HepG2 (cell line): ENCODE results near the gene TMEM97. TPM values are rescaled to one million over a fixed set of nuclear protein-coding genes. Genes with fewer than 3 reads are reported as not detected.

Experiments
- ASH2L ChIP-seq: fragments of 300-600, 200-600 bp; sonication (generic); IDR thresholded peaks from 2 replicates; pipeline ENCODE4 v1.7.0; 2017; ENCODE audit warnings: low read depth, mild to moderate bottlenecking, moderate library complexity, mixed read lengths, low read length; ENCODE audit not compliant: insufficient read length
- ETV5 ChIP-seq: IDR thresholded peaks from 2 replicates; pipeline ENCODE4 v1.6.1; 2018; ENCODE audit warnings: missing biosample characterization, missing genetic modification reagents, inconsistent platforms, borderline replicate concordance
- GABPB1 ChIP-seq: IDR thresholded peaks from 2 replicates; pipeline ENCODE4 v1.6.1; 2016; ENCODE audit warnings: mild to moderate bottlenecking, missing genetic modification reagents, moderate library complexity, missing compliant biosample characterization
- MBNL3 ChIP-seq: fragments of 250-450 bp; sonication (Bioruptor Pico); conservative IDR thresholded peaks from 2 replicates; pipeline ENCODE4 v1.8.0; 2022; ENCODE audit warnings: mild to moderate bottlenecking, inconsistent platforms
- NAIF1 ChIP-seq: sonication (generic); formaldehyde crosslinking; IDR thresholded peaks from 2 replicates; pipeline ENCODE4 v1.5.0; 2020; ENCODE audit warnings: mild to moderate bottlenecking, missing genetic modification reagents, borderline replicate concordance
- RERE ChIP-seq: IDR thresholded peaks from 2 replicates; pipeline ENCODE4 v1.6.1; 2016; ENCODE audit warnings: low read depth, missing genetic modification reagents, missing compliant biosample characterization
- SMYD3 ChIP-seq: sonication (generic); formaldehyde crosslinking; IDR thresholded peaks from 2 replicates; pipeline ENCODE4 v1.8.1; 2023; ENCODE audit warnings: mild to moderate bottlenecking, missing genetic modification reagents
- SP5 ChIP-seq: IDR thresholded peaks from 2 replicates; pipeline ENCODE4 v1.6.1; 2016; ENCODE audit warnings: low read depth, borderline replicate concordance
- ZMAT3 ChIP-seq: sonication (generic); formaldehyde crosslinking; conservative IDR thresholded peaks from 2 replicates; pipeline ENCODE4 v1.7.0; 2021; ENCODE audit warnings: missing genetic modification reagents
- ZNF646 ChIP-seq: sonication (generic); formaldehyde crosslinking; IDR thresholded peaks from 2 replicates; pipeline ENCODE4 v1.9.0; 2021; ENCODE audit warnings: mild to moderate bottlenecking, missing genetic modification reagents
- polyA plus RNA-seq, 8 experiments: library from polyadenylated mRNA; depleted of rRNA in 3 of 8; stranded (reverse) in 7 of 8; unstranded in 1 of 8; fragments of >200 nt; fragmentation: Illumina TruSeq in 4 of 8; extraction: Trizol in 4 of 8; gene quantifications; 2 replicates each; pipeline versions ENCODE4 v1.2.1 to v1.2.3, GENCODE V29; 2011 to 2016; ENCODE audit warnings: low read depth in 4 of 8, missing spikeins in 1 of 8, mixed read lengths in 1 of 8; ENCODE audit not compliant: insufficient read depth in 1 of 8
- total RNA-seq, 5 experiments: library from RNA; depleted of rRNA; stranded (reverse); fragments of >200 nt; fragmentation: Illumina TruSeq; extraction: Trizol; gene quantifications; 2 replicates each; pipeline ENCODE4 v1.2.3, GENCODE V29; 2016; ENCODE audit warnings: low read depth in 1 of 5
- TF ChIP-seq, protein P1 (sequence below): sonication (generic); formaldehyde crosslinking; IDR thresholded peaks from 2 replicates; pipeline ENCODE4 v1.8.0; 2022; ENCODE audit warnings: mild to moderate bottlenecking, missing genetic modification reagents

TMEM97 gene
- total and polyA plus RNA-seq, 2 of the 13 experiments (the other 11 are each of a cell fraction or from before 2014, with no cell fraction given) = 69.6 to 137 TPM

DNA sequence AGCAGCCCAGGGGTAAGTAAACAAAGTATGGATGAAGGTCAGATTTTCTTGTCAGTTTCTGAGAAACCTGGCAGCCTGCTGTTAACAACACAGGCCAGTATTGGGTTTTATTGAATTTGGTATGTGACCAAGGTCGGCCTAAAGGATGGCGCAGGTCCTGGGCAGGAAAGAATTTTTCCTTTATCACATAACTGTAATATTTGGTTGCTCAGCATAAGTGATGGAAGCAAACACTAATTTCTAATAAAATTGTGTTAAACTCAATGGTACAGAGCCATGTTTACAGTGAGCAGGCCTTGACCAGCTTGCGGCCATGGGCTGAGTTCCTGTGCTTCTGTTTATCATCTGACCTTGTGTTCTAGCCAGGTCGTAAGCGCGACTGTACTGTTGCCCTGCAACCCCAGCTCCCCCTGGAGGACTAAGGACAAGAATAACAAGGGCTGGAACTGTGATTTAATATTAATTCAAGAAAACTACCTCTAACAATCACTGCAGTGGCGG, 27.8 kb downstream of the TMEM97 start (continued):
- TF ChIP-seq SP5 (CRISPR knock-in tag) (no peak), SMYD3 (CRISPR knock-in tag) (no peak), ASH2L (peak; percentile 24), MBNL3 (no peak), GABPB1 (peak; percentile 28; the same call in 1 of the 2 replicates), ZNF646 (no peak), NAIF1 (no peak), ETV5 (CRISPR knock-in tag) (peak; percentile 33; the same call in 1 of the 2 replicates), RERE (CRISPR knock-in tag) (no peak), ZMAT3 (CRISPR knock-in tag) (no peak)
- TF ChIP-seq, protein P1, sequence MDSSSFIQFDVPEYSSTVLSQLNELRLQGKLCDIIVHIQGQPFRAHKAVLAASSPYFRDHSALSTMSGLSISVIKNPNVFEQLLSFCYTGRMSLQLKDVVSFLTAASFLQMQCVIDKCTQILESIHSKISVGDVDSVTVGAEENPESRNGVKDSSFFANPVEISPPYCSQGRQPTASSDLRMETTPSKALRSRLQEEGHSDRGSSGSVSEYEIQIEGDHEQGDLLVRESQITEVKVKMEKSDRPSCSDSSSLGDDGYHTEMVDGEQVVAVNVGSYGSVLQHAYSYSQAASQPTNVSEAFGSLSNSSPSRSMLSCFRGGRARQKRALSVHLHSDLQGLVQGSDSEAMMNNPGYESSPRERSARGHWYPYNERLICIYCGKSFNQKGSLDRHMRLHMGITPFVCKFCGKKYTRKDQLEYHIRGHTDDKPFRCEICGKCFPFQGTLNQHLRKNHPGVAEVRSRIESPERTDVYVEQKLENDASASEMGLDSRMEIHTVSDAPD (CRISPR knock-in tag) = no peak
